Gastrocnemius medialis (tissue), 4 donors: ENCODE results near the gene PLCB1. TPM values are rescaled to one million over a fixed set of nuclear protein-coding genes. Genes with fewer than 3 reads are reported as not detected.

Experiments
- ATAC-seq, 2 donors: fragments of 150-250 bp; one replicate each; pipeline ENCODE4 v1.9.1; 2016
- DNase-seq, 2 donors: peaks; one replicate each; pipeline ENCODE4 v3.0.0-alpha.2; 2019
- H3K27ac ChIP-seq, 4 donors: fragments of 200-600 bp; sonication (generic); 1 replicate in 1 of 4; 2 replicates in 3 of 4; pipeline ENCODE4 v1.5.1; 2016 to 2018; ENCODE audit warnings: mild to moderate bottlenecking in 2 of 4, moderate library complexity in 1 of 4
- H3K27me3 ChIP-seq, 3 donors: fragments of 200-600 bp; sonication (generic) in 2 of 3; 1 replicate in 1 of 3; 2 replicates in 2 of 3; pipeline versions ENCODE4 v1.5.1 to v1.6.0; 2016 to 2019; ENCODE audit warnings: mild to moderate bottlenecking in 1 of 3, moderate library complexity in 1 of 3
- H3K36me3 ChIP-seq, 2 donors: fragments of 200-600 bp; sonication (generic) in 1 of 2; one replicate each; pipeline ENCODE4 v1.5.1; 2017 to 2018
- H3K4me1 ChIP-seq, 2 donors: fragments of 200-600 bp; sonication (generic) in 1 of 2; one replicate each; pipeline ENCODE4 v1.5.1; 2016 to 2017; ENCODE audit warnings: mild to moderate bottlenecking in 2 of 2
- H3K4me3 ChIP-seq, 4 donors: fragments of 200-600 bp; sonication (generic) in 3 of 4; 1 replicate in 1 of 4; 2 replicates in 3 of 4; pipeline ENCODE4 v1.5.1; 2016 to 2019; ENCODE audit warnings: mild to moderate bottlenecking in 2 of 4
- H3K9me3 ChIP-seq, 3 donors: fragments of 200-600 bp; sonication (generic) in 2 of 3; 1 replicate in 1 of 3; 2 replicates in 2 of 3; pipeline ENCODE4 v1.5.1; 2016 to 2019
- CTCF ChIP-seq, 5 experiments: fragments of 450-650 bp in 3 of 5; fragments of 200-600 bp in 2 of 5; sonication (generic) in 2 of 5; IDR thresholded peaks in 4 of 5; conservative IDR thresholded peaks in 1 of 5; 1 replicate in 4 of 5; 2 replicates in 1 of 5; pipeline ENCODE4 v1.5.1; 2016 to 2019; ENCODE audit warnings: antibody characterized with exemption in 5 of 5, mild to moderate bottlenecking in 3 of 5, moderate library complexity in 3 of 5
- POLR2A ChIP-seq, 2 donors: fragments of 450-650 bp; IDR thresholded peaks; one replicate each; pipeline ENCODE4 v1.6.1; 2017; ENCODE audit warnings: antibody characterized with exemption in 2 of 2, mild to moderate bottlenecking in 2 of 2, moderate library complexity in 2 of 2
- in situ Hi-C, 4 donors: fragments of 200-750 bp; cut with MboI; loops; one replicate each; pipeline versions ENCODE4 v1.15.0 to v1.8.0; 2017; ENCODE audit warnings: low sequenced_read_pairs in 4 of 4
- intact Hi-C: fragments of 100-400 bp; cut with DNase I; formaldehyde crosslinking; loops from one replicate; pipeline ENCODE4 v1.15.1; 2023; ENCODE audit warnings: low total_unique reads
- total RNA-seq, 4 donors: library from RNA; depleted of rRNA; stranded (reverse); fragments of >200 nt; gene quantifications; one replicate each; pipeline versions ENCODE4 v1.1.0 to v1.2.3, GENCODE V29; 2016

Gene PLCB1
- total RNA-seq, 4 donors from 2014 or later: 4.1 to 10.0 (median 7.6) TPM

- ATAC-seq (no peak), DNase-seq (no peak)
- Histone ChIP-seq H3K4me1 (peaks cover 3% of the 10 kb centered on the region in 2 donors), H3K4me3 (no peak overlapping the region), H3K27me3 (no peaks in the 10 kb centered on the region), H3K36me3 (no peaks in the 10 kb centered on the region), H3K27ac (no peak overlapping the region), H3K9me3 (no peaks in the 10 kb centered on the region)
- intact Hi-C loops: no loop called here
- TF ChIP-seq CTCF (IDR thresholded peaks at IDR 0.05 in 4 of 5, conservative IDR thresholded peaks at IDR 0.05 in 1 of 5): no peak
- no peak for TF ChIP-seq POLR2A (IDR thresholded peaks at IDR 0.05)
- in situ Hi-C loops: no loop called here
Observed at GRCh38 chr20:8194721-8195120, 62.7 kb downstream of the PLCB1 start.

GRCh38 chr20:8196096-8196495 is 64.0 kb downstream of the PLCB1 start:
- H3K4me1 ChIP-seq: no peaks in the 10 kb centered on the region
- no peaks in the 10 kb centered on the region for H3K36me3 ChIP-seq
- DNase-seq: no peak
- TF ChIP-seq POLR2A (IDR thresholded peaks at IDR 0.05) (no peak), CTCF (IDR thresholded peaks at IDR 0.05 in 4 of 5, conservative IDR thresholded peaks at IDR 0.05 in 1 of 5) (no peak)
- no peak for ATAC-seq
- no peak overlapping the region for H3K27ac ChIP-seq
- no peaks in the 10 kb centered on the region for H3K27me3 ChIP-seq
- intact Hi-C loops (no loop called here), in situ Hi-C loops (no loop called here)
- H3K4me3 ChIP-seq: no peak overlapping the region
- H3K9me3 ChIP-seq: no peaks in the 10 kb centered on the region

- intact Hi-C loops (loop anchor here (10.0 kb wide), 1 partner anchor 95 kb away; no protein-coding TSS in a partner anchor), in situ Hi-C loops (no loop called here)
- H3K4me3 ChIP-seq: no peak overlapping the region
- ATAC-seq (no peak), DNase-seq (no peak)
- H3K4me1 ChIP-seq: peaks cover 0 to 2% of the 10 kb centered on the region in 2 donors
- no peak for TF ChIP-seq POLR2A (IDR thresholded peaks at IDR 0.05)
- TF ChIP-seq CTCF (IDR thresholded peaks at IDR 0.05 in 4 of 5, conservative IDR thresholded peaks at IDR 0.05 in 1 of 5): no peak
- H3K27me3 ChIP-seq: no peaks in the 10 kb centered on the region
- no peak overlapping the region for H3K27ac ChIP-seq
- no peaks in the 10 kb centered on the region for H3K9me3 ChIP-seq
- H3K36me3 ChIP-seq: no peaks in the 10 kb centered on the region
Observed at GRCh38 chr20:8200220-8200619, 68.2 kb downstream of the PLCB1 start.

GRCh38 chr20:8203366-8203765 is 71.3 kb downstream of the PLCB1 start:
- no peaks in the 10 kb centered on the region for H3K36me3 ChIP-seq
- in situ Hi-C loops (no loop called here), intact Hi-C loops (loop anchor here (10.0 kb wide), 1 partner anchor 91 kb away; no protein-coding TSS in a partner anchor)
- peaks cover 2 to 6% of the 10 kb centered on the region in 2 donors for H3K4me1 ChIP-seq
- no peaks in the 10 kb centered on the region for H3K9me3 ChIP-seq
- no peak overlapping the region for H3K27ac ChIP-seq
- H3K4me3 ChIP-seq: no peak overlapping the region
- DNase-seq (no peak), ATAC-seq (no peak)
- H3K27me3 ChIP-seq: no peaks in the 10 kb centered on the region
- TF ChIP-seq CTCF (IDR thresholded peaks at IDR 0.05 in 4 of 5, conservative IDR thresholded peaks at IDR 0.05 in 1 of 5): no peak
- no peak for TF ChIP-seq POLR2A (IDR thresholded peaks at IDR 0.05)

- no peaks in the 10 kb centered on the region for H3K36me3 ChIP-seq
- H3K9me3 ChIP-seq: no peaks in the 10 kb centered on the region
- ATAC-seq (no peak), DNase-seq (no peak)
- in situ Hi-C loops: no loop called here
- no peaks in the 10 kb centered on the region for H3K27me3 ChIP-seq
- no peak overlapping the region for H3K27ac ChIP-seq
- no peak for TF ChIP-seq CTCF (IDR thresholded peaks at IDR 0.05 in 4 of 5, conservative IDR thresholded peaks at IDR 0.05 in 1 of 5)
- no peak for TF ChIP-seq POLR2A (IDR thresholded peaks at IDR 0.05)
- peaks cover 7 to 11% of the 10 kb centered on the region in 2 donors for H3K4me1 ChIP-seq
- H3K4me3 ChIP-seq: no peak overlapping the region
- intact Hi-C loops: loop anchor here (10.0 kb wide), 1 partner anchor 89 kb away; no protein-coding TSS in a partner anchor
Observed at GRCh38 chr20:8205996-8206395, 73.9 kb downstream of the PLCB1 start.
